Right lung (tissue), 5 donors: Measurements from ENCODE around the gene ANKLE2. TPM values are rescaled to one million over a fixed set of nuclear protein-coding genes. Genes with fewer than 3 reads are reported as not detected.

ENCODE experiments used
- DNase-seq, 2 donors: peaks; one replicate each; pipeline ENCODE4 v3.0.0-alpha.2; 2013
- polyA plus RNA-seq, 5 donors: library from polyadenylated mRNA; unstranded; fragments of 120-200 nt; gene quantifications; one replicate each; pipeline versions ENCODE4 v1.2.1 to v1.2.3, GENCODE V29; 2013; ENCODE audit warnings: inconsistent platforms in 1 of 5, low replicate concordance in 1 of 5; ENCODE audit not compliant: insufficient read length in 5 of 5, insufficient read depth in 1 of 5

The ANKLE2 gene
- polyA plus RNA-seq, 5 donors: 64.1 to 84.7 (median 75.1) TPM

DNA sequence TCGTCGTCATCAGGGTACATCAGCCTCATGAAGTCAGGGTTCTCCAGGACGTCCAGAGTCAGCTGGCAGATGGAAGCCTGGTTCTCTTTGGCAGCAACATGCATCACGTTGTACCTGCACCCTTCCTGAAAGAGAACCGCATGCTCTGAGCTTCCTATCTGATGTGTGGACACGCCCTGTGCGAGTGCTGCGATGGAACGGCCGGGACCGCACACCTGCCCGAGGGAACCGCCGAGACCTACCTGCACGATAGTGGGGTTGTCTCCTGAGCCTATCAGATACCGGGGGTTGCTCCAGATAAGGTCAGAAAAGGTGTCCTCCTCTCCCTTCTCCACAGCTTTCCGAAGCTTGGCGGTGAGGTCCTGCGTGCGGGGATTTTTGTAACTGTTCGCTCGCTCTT, 13.7 kb downstream of the ANKLE2 start:
- no peak for DNase-seq

DNA sequence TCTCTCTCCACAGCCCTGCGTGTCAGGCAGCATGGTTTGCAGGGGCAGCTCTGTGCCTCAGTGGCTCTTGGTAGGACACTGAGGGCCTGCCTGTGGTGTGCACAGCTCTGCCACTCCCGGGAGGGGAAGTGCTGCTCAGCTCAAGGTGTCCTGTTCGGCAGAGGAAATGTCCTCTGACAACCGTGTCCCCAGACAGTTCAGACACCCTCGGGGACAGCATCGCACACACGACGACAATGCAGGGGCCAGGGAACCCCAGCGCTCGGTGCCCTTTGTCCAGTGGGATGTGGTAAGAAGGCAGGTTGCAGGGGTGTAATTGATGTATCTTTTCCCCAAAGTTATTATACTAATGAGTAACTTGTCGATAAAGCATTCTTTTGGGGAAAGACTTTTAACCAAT, 14.2 kb downstream of the ANKLE2 start:
- DNase-seq: no peak

DNA sequence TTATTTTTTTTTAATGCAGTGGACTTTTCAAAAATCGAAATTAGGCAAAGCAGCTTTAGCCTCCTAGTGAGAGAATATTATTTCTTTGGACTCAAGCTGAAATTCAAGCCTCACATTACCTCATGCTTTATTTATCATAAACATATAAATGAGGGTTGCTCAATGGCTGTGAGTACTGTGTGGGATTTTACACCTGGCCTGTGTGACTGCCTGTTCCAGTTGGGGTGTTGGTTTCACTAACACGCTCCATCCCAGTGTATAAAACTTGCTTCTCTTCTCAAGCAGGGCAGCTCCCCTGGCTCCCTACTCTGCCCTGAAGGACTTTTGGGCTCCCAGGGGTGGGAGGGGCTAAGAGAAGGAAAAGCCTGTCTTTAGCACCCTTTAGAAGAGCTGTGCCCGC, 15.0 kb downstream of the ANKLE2 start:
- DNase-seq: no peak

DNA sequence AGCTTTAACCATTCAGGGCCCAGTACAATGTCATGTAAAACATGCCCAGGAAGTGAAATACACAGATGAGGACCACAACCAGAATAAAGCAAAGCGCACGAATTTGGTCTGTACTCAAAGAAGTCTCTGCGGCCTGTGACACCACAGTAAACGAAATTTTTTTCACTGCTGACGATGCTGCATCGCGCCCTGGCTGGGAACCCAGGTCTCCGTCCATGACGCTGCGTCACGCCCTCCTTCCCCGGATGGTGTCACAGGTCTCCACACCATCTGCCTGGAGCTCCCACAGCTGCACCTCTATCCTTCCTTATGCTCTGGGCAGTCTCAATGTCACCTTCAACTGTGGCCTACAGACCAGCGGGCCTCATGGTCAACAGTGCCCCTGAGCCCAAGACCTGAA, 17.8 kb downstream of the ANKLE2 start:
- DNase-seq: no peak

DNA sequence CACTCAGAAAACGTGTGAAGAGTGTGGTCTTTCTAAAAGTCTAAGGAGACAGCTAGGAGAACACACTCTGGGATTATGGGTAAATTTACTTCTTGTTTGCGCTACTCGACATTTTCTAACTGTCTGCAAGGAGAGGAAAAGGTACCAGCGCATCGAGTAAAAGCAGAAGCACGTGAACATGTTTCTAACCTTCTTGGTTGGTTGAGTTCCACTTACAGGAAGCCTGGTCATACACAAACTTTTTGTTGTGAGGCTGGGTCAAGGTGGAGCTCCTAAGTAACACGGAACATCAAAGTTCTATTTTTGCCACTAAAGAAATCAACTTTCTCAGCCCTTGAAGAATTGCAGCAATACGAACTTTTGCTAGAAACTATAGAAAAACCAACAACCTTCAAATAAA, 20.0 kb downstream of the ANKLE2 start:
- DNase-seq: no peak

DNA sequence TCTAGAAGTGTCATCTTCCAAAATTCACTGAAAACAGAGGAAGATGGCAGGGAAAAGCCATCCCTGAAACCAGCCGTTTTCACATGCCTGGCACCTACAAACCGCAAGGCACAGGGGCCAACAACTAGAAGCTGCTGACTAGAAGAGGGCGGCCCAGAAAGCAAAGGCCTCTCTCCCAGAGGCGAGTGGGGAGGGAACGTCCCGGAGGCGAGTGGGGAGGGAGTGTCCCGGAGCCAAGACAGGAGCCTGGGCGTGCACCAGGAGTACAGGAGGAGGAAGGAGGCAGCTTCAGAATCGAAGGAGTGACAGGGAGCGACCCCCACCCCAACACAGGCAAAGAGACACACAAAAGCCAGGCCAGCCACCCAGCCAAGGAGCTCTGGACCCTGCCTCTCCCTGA, 21.0 kb downstream of the ANKLE2 start:
- no peak for DNase-seq

DNA sequence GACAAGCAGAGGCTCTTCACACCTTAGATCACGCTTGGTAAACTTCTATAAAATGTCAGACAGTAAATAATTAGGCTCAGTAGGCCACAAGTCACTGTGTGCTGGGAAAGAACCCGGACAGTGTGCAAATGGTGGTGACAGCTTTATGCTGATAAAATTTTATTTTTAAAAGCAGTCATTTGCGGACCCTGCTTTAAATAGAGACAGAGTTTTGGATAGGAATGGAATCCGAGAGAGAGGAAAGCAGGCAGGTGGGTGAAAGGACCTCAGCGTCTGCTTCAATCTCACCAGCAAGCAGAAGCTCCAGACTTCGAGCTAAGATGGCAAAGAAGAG, 21.4 kb downstream of the ANKLE2 start:
- DNase-seq: no peak

DNA sequence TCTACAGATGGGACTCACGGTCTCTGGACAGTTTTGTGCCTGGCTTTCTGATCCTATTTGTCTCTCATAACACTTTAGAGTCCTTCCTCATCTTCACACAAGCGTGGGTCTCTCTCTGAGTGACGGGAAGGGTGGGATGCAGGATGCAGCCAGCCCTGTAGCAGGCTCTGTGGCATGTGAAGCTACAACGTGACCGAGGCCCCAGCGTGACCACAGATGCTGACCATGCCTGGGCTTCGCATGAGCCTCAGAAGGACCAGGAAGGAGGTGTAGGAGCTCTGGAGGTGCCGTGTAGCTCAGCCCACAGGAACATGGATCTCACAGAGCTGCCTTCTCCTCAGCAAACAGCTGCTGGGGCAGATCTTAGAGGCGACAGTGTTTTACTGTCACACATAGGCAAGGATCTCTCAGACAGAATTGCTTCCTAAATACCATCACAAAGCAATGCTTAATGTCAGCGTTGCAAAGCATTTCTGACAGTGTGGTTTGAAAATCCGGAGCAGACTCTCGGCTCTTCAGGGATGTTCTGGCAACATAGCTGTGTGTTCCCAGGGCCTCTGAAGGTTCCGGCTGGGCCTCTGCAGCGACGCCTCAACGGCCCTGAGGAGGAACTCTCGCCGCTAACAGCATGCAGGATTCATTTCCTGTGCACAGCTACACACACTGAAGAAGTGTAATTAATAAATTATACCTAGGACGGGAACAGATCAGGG, 21.9 kb downstream of the ANKLE2 start:
- DNase-seq: no peak

DNA sequence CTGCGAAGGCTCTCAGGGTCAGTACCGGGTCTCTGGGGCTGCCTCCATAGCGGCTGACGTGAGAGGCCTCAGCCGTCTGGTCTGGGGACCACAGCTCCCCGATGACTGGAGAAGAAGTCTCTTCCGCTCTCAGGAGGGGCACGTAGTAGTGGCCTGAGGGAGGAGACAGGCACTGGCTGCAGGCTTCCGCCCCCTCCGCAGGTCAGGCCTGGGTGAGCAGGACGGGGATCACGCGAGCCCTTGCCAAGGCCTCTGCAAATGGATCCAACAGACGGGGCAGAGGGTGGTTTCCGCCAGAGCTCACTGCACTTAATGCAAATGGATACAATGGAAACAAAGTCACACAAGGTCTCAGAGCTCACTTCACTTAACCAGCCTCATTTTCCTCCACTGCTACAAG, 24.7 kb downstream of the ANKLE2 start:
- no peak for DNase-seq

DNA sequence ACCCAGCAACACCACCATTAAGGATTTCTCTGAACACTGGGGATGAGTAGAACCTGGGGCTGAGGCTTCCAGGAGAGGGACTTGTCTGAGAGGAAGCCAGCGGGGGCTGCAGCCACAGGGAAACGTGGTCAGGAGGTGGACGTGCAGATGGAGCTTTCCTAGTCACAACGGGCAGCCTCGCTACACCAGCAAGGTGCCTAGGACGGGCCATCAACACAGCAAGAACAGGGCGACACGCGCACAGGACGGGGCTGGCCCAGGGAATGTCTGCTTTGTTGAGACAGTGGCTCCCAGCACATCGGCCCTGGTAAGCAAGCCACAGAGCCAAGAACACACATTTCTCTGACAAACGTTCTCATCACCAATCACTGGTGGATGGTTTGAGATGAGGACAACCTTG, 25.3 kb downstream of the ANKLE2 start:
- no peak for DNase-seq

DNA sequence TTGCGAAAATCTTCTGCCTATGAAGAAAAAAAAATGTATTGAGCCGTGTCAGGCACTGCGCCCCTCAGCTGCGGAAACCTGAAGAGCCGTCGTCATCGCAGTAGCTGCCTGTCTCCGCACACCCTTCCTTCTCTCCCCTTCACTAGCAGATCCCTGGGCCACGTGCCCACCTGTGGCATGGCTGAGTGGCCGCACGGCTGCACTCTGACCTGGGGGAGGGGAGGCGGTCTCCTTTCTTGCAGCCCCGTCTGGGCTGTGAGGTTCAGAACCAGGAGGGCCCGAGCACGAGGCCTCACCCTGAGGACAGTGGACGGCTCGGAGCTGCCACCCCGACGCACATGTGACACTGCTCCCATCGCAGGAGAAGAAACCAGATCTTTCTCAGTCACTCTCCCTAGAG, 26.1 kb downstream of the ANKLE2 start:
- DNase-seq: no peak

DNA sequence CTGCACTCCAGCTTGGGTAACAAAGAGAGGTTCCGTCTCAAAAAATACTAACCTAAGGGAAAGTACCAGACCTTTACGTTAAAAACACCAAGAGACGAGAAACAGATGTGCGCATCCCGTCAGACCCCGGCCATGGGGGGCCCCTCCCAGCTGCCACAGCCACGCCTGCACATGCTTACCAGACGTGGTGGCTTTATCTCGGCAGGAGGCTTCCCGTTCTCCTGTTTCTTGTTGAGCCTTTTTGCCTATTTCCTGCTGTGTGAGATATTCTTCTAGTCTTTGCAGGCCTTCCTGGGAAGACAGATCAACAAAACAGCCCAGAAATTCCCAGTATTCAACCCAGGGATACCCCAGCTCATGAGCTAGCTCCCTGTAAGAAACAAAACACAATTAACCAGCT, 27.4 kb downstream of the ANKLE2 start:
- no peak for DNase-seq

DNA sequence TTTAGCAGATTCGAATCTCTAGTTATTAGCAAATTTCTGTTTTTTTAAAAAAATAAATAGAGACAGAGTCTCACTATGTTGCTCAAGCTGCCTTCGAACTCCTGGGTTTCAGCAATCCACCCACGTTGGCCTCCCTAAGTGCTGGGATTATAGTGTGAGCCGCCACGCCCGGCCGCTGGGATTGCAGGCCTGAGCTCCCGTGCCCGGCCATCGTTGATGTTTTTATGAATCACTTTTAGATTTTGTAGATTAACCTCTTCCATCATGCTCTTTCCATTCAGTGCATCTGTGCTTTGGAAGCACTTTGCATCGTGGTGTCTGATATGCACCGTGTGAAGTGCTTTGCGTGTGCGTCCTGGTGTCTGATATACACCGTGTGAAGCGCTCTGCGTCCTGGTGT, 30.1 kb downstream of the ANKLE2 start:
- no peak for DNase-seq

DNA sequence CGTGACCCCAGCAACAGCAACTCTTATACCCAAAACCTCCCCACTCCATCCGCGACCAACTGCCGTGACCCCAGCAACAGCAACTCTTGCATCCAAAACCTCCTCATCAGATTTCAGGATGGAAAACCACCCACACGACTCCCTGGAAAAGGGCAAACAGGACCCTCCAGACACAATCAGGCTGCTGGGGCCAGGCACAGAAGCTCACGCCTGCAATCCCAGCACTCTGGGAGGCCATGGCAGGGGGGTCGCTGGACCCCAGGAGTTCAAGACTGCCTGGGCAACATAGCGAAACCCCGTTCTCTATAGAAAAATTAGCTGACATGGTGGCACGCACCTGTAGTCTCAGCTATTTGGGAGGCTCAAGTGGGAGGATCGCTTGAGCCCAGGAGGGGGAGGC, 31.3 kb downstream of the ANKLE2 start:
- no peak for DNase-seq

DNA sequence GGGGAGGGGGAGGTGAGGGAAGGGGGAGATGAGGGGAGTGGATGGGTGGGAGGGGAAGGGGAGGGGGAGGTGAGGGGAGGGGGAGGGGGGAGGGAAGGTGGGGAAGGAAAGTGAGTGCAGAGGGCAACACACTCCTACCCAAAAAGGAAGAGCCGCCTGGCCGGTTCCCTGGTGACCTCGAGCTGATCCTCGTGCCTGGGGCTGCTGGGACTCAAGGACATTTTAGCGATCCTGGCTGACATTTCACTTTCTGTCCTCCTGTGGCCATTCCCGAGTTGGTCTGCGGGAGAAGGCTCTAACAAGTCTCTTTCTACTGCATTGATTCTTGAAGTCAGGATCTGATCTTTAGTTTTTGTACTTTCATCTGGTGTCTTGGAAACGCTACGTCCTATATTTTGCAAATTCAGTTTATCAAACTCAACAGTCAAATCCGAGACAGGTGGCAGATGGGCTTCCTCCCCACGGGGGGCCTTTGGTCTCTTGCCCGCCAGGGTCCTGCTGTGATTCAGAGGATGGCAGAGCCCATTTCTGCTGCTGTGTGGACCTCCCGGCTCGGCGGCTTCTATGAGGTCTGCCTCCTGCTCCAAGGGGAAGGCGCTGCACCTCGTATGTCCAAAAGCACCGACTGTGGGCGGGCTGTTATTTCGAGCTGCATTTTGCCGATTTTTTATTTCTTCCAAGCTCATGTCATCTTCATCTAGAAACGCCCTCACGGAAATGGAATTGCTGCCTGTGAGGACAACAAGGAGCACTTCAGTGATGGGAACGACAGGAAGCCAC, 31.9 kb downstream of the ANKLE2 start:
- DNase-seq: no peak

DNA sequence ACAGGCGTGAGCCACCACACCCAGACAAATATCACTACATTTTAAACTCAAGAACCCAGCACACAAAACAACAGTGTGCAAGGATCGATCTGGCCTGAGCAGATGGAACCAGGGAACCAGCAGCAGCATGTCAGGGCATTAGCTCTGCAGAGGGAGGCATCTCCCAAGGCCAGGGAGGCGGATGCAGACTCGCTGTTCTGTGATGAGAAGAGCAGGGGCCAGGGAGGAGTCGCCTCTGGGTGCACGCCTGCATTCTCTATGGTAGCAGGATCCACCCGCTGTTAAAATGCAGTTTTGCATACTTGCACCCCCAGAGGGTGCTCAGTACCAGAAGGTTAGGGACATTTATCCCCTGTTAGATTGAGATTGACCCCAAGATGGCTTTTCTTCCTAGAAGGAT, 33.1 kb downstream of the ANKLE2 start:
- no peak for DNase-seq

DNA sequence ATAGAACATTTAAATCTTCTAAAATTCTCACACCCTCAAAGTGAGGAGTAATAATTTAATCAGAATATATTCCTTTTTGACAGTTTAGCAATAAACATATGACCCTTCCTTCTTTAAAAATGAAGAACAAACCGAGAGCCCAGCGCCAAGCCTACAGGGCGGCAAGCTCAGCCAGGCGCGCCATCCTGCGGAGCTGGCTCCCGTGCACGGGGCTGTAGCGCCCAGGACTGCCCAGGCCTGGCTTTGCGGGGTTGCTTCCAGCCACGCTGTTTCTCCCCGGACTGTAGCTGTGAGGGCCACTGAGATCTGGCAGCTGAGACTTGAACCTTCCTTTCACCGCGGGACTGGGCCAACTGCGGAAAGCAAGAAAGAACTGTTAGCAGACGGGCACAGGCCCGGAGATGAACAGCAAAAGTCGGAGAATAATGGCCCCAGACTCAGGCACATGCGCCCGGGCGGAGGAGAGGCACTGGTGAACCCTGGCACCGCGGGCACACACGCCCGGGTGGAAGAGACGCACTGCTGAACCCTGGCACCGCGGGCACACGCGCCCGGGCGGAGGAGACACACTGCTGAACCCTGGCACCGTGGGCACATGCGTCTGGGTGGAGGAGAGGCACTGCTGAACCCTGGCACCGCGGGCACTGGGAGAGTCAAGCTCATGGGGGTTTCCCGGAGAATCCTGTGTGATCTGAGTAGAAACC, 34.4 kb downstream of the ANKLE2 start:
- no peak for DNase-seq

DNA sequence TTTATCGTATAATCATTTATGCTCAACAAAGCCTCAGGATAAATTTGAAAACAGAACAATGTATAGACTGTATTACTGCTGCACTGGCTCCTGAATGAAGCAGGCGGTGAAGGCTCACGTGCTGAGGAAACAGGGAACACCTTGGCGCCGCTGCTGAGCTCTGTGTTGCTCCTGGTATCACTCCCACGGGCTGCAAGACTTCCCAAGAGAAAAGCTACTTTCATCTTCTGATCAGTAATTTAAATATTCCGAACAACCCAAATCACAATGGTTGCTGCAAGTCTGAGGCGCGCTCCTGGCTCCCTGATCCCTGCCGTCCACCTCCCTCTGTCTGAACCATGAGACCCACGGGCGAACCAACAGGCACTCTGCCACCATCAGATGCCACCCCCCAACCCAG, 35.2 kb downstream of the ANKLE2 start:
- no peak for DNase-seq

DNA sequence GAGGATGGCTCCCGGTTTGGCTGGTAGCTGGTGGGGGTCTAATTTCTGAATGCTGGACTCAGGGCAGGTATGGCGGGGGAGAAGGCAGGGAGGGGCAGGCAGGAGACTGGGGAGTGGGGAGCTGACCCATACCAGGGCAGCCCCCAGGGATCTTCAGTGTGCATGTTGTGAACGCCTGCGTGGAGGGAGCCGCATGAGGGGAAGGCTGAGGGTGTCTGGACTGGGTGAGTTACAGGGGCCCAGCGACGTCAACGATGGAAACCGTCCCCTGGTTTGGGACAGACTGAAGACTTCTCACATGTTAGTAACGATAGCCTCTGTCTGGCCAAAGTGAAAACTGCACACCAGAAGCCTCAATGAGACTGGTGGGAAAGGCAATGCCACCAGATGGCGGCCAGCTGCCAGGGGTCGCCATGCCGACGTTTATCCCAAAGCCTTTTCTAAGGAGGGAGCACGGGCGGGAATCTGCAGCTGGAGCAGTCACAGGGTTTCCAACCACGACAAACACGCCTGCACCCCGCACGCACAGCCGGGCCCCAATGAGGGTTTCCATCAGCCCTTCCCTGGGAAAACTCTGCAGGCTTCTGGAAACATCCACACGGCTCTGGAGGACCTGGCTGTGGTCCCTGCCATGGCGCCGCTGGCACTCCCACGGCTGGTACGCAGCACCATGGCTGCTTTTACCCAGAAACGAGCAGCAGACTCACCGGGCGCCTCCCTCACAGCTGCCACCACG, 37.0 kb downstream of the ANKLE2 start:
- DNase-seq: no peak

DNA sequence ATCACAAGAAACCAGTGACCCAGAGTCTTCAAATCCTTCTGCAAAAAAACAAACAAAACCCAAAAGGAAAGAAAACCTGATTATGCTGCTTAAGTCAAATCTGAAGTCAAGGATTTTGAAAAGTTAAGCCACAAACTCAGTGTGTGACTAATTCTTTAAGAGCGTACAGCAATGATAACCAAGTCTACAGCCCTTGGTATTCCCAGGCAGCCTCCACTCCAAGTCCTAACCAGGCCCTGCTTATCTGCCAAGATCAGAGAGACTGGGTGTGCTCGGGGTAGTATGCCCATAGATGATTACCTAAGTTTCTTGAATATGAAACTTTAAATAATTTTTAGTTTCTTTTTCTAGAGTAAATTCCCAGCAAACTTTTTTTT, 37.9 kb downstream of the ANKLE2 start:
- DNase-seq: no peak

DNA sequence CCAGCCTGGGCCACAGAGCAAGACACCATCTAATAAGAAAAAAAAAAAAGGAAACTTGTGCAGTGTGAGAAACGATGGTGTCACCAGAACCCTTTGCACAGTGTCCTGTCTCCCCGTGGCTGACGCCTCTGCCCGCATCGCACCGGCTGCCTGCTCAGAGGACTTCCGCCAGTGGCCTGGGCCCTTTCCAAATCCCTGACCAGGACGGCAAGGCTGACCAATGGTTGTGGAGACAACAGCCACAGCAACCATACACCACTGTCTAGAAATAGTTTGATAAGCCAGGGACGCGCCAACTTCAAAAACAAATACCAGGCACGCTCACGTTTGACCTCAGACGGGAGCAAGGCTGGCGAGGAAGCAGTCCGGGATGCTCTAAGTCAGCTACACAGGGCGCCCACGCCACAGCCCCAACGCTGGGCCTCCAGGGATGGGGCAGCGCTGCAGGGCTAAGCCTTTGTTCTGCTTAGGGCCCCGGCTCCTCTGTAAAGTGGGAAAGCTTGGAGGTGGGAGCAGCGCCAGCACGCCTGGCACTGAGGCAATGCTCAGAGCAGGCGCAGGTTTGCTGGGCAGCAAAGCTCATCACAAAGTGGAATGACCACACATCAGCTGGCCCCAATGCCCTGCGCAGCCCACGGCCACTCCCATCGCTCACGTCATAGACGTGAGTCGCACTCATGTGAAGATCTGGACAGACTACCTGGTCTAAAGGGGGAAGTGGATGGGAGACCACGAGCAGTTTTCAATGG, 38.4 kb downstream of the ANKLE2 start:
- DNase-seq: no peak
